HepG2 (cell line): ENCODE data around the gene NPC1. TPM values are rescaled to one million over a fixed set of nuclear protein-coding genes. Genes with fewer than 3 reads are reported as not detected.

Experiments used
- ARID5B ChIP-seq: IDR thresholded peaks from 2 replicates; pipeline ENCODE4 v1.4.0; 2020; ENCODE audit warnings: mild to moderate bottlenecking, missing genetic modification reagents
- ATF6 ChIP-seq: sonication (generic); formaldehyde crosslinking; conservative IDR thresholded peaks from 2 replicates; pipeline ENCODE4 v1.4.0; 2020; ENCODE audit warnings: missing genetic modification reagents
- CBFB ChIP-seq: sonication (generic); formaldehyde crosslinking; IDR thresholded peaks from 2 replicates; pipeline ENCODE4 v1.4.0; 2020; ENCODE audit warnings: missing genetic modification reagents
- DNMT1 ChIP-seq: sonication (generic); formaldehyde crosslinking; IDR thresholded peaks from 2 replicates; pipeline ENCODE4 v1.5.1; 2020; ENCODE audit warnings: mild to moderate bottlenecking, missing genetic modification reagents
- ESRRA ChIP-seq: sonication (generic); formaldehyde crosslinking; IDR thresholded peaks from 2 replicates; pipeline ENCODE4 v1.5.1; 2020; ENCODE audit warnings: mild to moderate bottlenecking, low read depth, missing genetic modification reagents
- HMG20A ChIP-seq: IDR thresholded peaks from 2 replicates; pipeline ENCODE4 v1.6.1; 2016; ENCODE audit warnings: borderline replicate concordance
- KLF6 ChIP-seq: IDR thresholded peaks from 2 replicates; pipeline ENCODE4 v1.8.0; 2016; ENCODE audit warnings: missing biosample characterization, missing genetic modification reagents
- MLX ChIP-seq: IDR thresholded peaks from 2 replicates; pipeline ENCODE4 v1.6.1; 2016
- POLR2AphosphoS2 ChIP-seq: IDR thresholded peaks from 2 replicates; pipeline ENCODE4 v1.6.1; 2011; ENCODE audit warnings: low read depth, low read length, improper control_type of control experiment
- TEAD2 ChIP-seq: sonication (generic); formaldehyde crosslinking; IDR thresholded peaks from 2 replicates; pipeline ENCODE4 v1.9.0; 2021; ENCODE audit warnings: missing genetic modification reagents
- ZNF329 ChIP-seq: sonication (generic); formaldehyde crosslinking; IDR thresholded peaks from 2 replicates; pipeline ENCODE4 v1.9.0; 2021; ENCODE audit warnings: low read depth, mild to moderate bottlenecking, missing genetic modification reagents
- ZNF569 ChIP-seq: sonication (generic); formaldehyde crosslinking; IDR thresholded peaks from 2 replicates; pipeline ENCODE4 v1.5.0; 2020; ENCODE audit warnings: mild to moderate bottlenecking, missing genetic modification reagents, moderate library complexity, borderline replicate concordance
- ZNF597 ChIP-seq: sonication (generic); formaldehyde crosslinking; IDR thresholded peaks from 2 replicates; pipeline ENCODE4 v1.5.0; 2020; ENCODE audit warnings: missing genetic modification reagents
- ZNF646 ChIP-seq: sonication (generic); formaldehyde crosslinking; IDR thresholded peaks from 2 replicates; pipeline ENCODE4 v1.9.0; 2021; ENCODE audit warnings: mild to moderate bottlenecking, missing genetic modification reagents
- ZNF652 ChIP-seq: IDR thresholded peaks from 2 replicates; pipeline ENCODE4 v1.6.1; 2016; ENCODE audit warnings: low read depth, borderline replicate concordance
- ZNF720 ChIP-seq: sonication (generic); formaldehyde crosslinking; IDR thresholded peaks from 2 replicates; pipeline ENCODE4 v1.4.0; 2020; ENCODE audit warnings: missing genetic modification reagents
- ZNF780A ChIP-seq: sonication (generic); formaldehyde crosslinking; IDR thresholded peaks from 2 replicates; pipeline ENCODE4 v1.8.0; 2022; ENCODE audit warnings: mild to moderate bottlenecking, missing genetic modification reagents, moderate library complexity
- polyA plus RNA-seq, 8 experiments: library from polyadenylated mRNA; depleted of rRNA in 3 of 8; stranded (reverse) in 7 of 8; unstranded in 1 of 8; fragments of >200 nt; fragmentation: Illumina TruSeq in 4 of 8; extraction: Trizol in 4 of 8; gene quantifications; 2 replicates each; pipeline versions ENCODE4 v1.2.1 to v1.2.3, GENCODE V29; 2011 to 2016; ENCODE audit warnings: low read depth in 4 of 8, missing spikeins in 1 of 8, mixed read lengths in 1 of 8; ENCODE audit not compliant: insufficient read depth in 1 of 8
- total RNA-seq, 5 experiments: library from RNA; depleted of rRNA; stranded (reverse); fragments of >200 nt; fragmentation: Illumina TruSeq; extraction: Trizol; gene quantifications; 2 replicates each; pipeline ENCODE4 v1.2.3, GENCODE V29; 2016; ENCODE audit warnings: low read depth in 1 of 5

NPC1 gene
- total and polyA plus RNA-seq, 2 of the 13 experiments (the other 11 are each of a cell fraction or from before 2014, with no cell fraction given): 46.5 to 114 TPM

GRCh38 chr18:23629444-23629946 is 43.2 kb upstream of the NPC1 start (continued):
- TF ChIP-seq ARID5B (peak; percentile 91), TEAD2 (CRISPR knock-in tag) (no peak), ZNF720 (CRISPR knock-in tag) (no peak), ZNF569 (CRISPR knock-in tag) (no peak), ZNF329 (CRISPR knock-in tag) (no peak), ESRRA (CRISPR knock-in tag) (no peak), DNMT1 (CRISPR knock-in tag) (no peak), CBFB (CRISPR knock-in tag) (0 out of 2 replicates have a peak, but pooled peaks have one; percentile 26), KLF6 (CRISPR knock-in tag) (0 out of 2 replicates have a peak, but pooled peaks have one; percentile 29), ZNF652 (CRISPR knock-in tag) (no peak), ATF6 (CRISPR knock-in tag) (no peak), HMG20A (peak; percentile 96), ZNF780A (CRISPR knock-in tag) (no peak), POLR2AphosphoS2 (no peak), ZNF646 (CRISPR knock-in tag) (no peak), ZNF597 (CRISPR knock-in tag) (no peak), MLX (peak; percentile 31; the same call in 1 of the 2 replicates)
